GM21717 (cell line): Measurements from ENCODE around the gene UFM1.
"Not testable (repeated sequence)": the region's sequence is repeated elsewhere in the genome, so short reads cannot be mapped to it uniquely, and the experiment has no call there.

Source experiments
- ATAC-seq: cut with Tn5 transposase; IDR thresholded peaks from one replicate; pipeline ENCODE4 v1.9.1; 2021; ENCODE audit warnings: mild to moderate bottlenecking, moderate library complexity; ENCODE audit not compliant: unreplicated experiment

UFM1 gene

DNA sequence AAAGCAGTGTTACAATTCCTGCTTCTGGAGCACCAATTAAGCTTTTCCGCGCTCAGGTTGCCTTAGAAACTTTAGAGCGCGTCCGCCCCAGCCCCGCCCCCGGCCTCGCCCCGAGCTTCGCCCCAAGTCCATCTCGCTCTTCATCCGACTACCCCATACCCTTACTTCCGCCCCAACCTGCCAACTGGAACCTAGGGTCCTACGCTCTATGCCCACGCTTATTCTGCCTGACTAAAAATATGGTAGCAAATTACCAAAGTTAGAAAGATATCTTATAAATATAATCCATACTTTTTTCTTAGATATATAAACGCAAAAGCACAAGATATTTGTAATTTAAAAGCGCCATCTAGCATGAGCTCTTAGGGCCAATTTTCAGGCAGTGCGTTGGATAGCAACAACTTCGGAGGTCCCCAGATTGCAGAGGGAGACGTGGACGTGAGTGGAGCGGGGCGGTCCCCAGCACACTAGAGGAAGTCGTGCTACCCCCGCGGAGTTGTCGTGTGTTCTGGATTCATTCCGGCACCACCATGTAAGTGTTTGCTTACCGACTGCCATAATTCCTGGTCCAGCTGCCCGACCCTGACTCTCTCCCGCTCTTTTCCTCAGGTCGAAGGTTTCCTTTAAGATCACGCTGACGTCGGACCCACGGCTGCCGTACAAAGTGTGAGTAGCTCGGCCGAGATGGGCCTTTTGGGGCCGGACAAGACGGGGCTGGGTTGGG, at the start of gene UFM1:
Gene UFM1 (plus strand): TSS at position 462 of the 724 bp plus-strand sequence. CDS start 69 bp downstream, at position 531.
- peak; percentile 95 for ATAC-seq

GRCh38 chr13:38301236-38301635, 48.4 kb upstream of the UFM1 start:
- no peak for ATAC-seq

DNA sequence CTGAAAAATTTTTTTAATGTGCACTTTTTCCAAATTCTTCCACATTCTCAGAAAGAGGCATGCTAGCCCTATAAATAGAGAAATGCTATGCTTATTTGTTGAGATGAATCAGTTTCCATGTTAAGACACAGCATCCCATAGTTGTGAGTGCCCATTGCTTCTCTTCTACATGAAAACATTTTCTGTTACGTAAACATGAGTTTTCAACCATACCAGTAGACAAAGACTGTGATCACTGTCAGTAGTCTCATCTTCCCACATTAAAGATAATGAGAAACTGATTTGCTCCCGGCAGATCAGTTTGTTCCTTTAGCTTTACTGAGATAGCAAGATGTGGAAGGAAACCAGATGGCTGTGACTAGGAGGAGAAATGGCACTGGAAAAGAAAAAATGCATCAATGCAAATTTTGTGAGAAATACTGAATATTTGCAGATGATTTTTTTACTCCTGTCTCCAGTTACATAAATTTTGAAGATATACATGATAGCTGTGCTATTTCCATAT, 45.8 kb upstream of the UFM1 start:
- ATAC-seq = no peak

GRCh38 chr13:38308736-38309135, 40.9 kb upstream of the UFM1 start:
- no peak for ATAC-seq

- ATAC-seq = no peak
These were observed 40.3 kb upstream of the UFM1 start for GRCh38 chr13:38309397-38309796.

- not testable (repeated sequence) for ATAC-seq
These were observed 38.5 kb upstream of the UFM1 start for GRCh38 chr13:38311175-38311574.

DNA sequence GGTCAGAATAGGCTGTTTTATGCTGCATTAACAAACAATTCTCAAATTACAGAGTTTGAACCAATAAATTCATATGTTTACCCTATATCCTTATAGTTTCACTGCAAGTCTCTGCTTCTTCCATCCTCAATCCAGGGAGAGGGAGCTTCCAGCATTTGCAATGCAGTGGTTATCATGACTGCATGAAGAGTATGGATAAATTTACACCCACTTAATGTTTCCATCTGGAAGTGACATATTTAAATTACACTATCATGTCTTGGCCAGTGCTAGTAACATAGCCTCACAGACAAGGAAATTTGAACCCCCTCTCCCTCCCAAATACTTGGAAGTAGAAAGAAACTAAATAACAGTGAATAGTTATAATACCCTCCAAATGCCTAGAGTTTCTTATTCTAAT, 33.5 kb upstream of the UFM1 start:
- ATAC-seq = no peak

DNA sequence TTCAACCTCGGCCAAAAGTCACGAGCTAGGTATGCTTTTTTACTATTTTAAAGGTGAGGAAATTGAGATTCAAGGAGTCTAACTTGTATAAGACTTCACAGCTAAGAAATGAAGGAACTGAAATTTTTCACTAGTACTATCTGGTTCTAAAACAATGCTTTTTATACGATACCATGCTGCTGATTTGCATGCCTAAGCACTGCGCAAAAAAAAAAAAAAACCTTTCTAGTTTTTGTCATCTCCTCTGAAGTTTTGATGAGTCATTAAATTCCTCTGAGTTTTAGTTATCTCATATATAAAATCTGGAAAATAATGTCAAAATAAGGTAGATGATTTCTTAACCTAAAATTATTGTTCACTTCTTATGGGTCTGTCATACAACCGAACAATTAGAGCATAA, 28.0 kb upstream of the UFM1 start:
- no peak for ATAC-seq

- ATAC-seq = no peak
These were observed 24.2 kb upstream of the UFM1 start for GRCh38 chr13:38325426-38325825.

DNA sequence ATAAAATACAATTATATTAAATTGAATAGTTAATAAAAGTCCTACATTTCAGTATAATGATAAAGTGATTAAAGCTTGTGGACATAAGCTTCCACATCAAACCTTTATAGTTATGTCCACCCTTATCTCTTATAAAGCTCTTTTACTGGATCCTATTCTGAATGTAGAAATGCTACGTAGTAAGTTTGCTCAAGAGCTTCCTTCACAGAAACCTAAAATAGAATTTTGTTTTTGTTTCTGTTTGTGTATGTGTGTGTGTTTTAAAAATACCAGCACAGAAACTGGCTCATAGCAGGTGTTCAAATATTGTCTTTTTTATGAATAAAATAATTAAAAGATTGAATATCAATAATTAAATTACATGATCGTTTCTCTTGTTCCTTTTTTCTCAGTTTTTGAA, 21.0 kb upstream of the UFM1 start:
- ATAC-seq = peak; percentile 58

- no peak for ATAC-seq
These were observed 14.8 kb upstream of the UFM1 start for GRCh38 chr13:38334845-38335244.

DNA sequence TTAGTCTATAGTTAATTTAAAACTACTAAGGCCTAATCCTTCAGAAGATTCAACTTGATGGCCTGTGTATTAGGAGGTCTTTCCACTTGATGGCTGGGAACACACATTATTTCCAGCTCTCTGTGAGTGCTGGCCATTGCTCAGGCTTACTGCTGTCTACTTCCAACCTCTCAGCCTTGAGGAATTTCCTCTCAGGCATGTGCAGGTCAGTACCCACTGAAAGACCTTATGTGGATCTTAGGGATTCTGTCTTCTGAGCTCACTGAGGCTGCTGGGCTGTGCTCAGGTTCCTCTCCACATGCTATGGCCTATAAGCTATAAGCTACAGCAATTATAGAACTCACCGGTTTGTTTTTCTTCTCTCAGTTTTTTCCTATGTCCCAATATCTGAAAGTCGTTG, 11.6 kb upstream of the UFM1 start:
- no peak for ATAC-seq

DNA sequence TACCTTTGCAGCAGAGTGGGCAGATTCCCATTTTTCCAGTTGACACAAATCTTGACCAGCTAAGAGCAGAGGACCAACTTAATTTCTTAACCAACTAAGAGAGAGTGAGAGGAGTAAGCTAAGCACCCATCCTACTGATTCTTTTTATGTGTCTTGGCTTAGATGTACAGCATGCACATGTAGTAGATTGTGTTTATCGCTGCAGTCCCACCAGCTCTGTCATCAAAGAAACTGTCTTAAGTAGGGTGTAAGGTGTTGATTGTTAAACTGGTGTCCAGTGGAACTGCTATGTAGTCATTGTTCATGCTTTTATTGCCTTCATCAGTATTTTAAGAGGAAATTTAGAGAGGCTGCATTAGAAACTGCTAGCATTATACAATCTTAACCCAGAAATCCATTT, 9.0 kb upstream of the UFM1 start:
- ATAC-seq = no peak

DNA sequence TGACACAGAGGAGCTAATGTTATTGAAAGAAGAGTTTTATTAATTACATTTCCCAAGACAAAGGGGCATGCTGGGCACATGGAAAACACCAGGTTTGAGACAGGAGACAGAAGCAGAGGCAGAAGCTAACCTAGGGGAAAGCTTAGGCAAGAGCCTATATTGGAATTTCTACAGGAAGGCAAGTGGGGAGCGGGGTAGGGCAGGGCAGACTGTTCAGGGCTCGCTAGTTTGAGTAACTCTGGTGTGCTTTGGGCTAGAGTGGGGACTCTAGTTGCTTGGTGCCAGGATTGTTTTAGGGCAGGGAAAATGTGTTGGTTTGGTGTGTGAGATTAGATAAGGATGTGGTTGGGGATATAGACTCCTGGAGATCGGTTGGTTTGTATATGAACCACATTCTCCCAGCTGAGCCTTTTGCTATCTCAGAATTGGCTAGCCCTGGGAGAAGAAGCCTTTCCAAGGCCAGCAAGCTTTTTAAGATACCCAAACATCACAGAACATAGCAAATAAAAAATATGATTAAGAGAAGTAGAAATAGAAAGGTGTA, 8.4 kb upstream of the UFM1 start:
- ATAC-seq = no peak

GRCh38 chr13:38346764-38347163, 2.9 kb upstream of the UFM1 start:
- no peak for ATAC-seq

DNA sequence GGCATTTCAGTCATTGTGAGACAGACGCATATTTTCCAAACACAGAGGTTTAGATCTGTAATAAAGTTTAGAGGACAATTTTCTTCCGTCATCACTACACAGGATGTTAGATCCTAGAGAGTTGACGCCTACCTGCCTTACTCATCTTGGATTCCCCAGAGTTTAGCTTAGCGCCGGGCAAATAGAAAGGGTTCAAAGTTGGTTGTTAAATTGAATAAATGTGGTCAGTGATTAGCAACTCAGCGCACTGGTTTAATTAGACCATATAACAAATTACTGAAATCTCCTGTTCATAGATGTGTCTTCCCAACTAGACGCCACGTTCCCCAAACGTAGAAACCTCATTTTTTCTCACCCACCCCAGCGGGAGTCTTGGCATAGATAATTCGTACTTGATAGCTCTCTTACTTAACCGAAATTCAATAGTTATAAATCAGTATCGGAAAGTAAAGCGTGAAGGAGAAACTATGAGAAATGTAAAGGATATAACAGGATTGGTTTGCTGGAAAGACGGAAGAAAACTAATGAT, 726 bp upstream of the UFM1 start:
- peak; percentile 30 for ATAC-seq

DNA sequence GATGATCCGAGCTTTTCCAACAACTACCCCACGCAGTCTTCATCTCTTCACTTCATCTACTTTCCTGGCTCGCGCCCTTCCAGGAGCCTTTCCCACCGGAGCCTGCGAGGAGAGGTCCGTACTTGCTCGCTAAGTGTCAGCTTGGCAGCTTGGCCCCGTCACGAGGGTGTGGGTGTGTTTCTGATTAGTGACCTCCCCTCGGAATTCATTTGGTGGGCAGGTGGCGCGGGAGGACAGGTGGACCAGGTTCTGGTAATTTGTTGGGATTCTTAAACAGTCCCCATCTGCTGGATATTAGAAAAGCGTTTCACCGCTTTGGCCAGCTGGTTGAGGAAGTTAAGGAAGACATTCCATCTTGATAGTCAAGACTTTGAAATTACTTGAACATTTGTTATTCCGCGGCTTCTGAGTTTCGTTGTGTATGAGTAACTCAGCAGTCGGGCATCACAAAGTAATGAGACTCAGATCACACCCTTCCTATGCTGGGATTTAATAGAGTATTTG, 515 bp downstream of the UFM1 start:
- peak; percentile 36 for ATAC-seq

GRCh38 chr13:38355595-38356119, 6.0 kb downstream of the UFM1 start:
- ATAC-seq = no peak

DNA sequence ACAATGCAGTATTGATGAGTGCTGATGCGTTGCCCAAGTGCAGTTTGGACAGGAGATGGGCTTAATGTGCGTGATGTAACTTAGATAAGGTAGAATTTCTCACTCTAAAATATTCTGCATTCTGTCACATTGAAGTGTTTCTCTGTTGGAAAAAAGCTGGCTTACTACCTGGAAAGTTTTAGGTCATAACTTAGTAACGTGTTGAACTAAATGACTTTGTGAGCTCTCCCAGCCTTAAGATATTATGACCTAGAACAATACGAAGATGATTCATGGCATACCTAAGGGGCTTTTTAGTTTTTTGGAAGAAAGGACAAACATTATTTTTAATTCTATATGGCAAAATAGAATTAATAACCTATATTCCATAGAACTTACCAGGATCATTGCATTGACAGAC, 9.0 kb downstream of the UFM1 start:
- no peak for ATAC-seq

GRCh38 chr13:38361542-38362262, 12.1 kb downstream of the UFM1 start:
- no peak for ATAC-seq

DNA sequence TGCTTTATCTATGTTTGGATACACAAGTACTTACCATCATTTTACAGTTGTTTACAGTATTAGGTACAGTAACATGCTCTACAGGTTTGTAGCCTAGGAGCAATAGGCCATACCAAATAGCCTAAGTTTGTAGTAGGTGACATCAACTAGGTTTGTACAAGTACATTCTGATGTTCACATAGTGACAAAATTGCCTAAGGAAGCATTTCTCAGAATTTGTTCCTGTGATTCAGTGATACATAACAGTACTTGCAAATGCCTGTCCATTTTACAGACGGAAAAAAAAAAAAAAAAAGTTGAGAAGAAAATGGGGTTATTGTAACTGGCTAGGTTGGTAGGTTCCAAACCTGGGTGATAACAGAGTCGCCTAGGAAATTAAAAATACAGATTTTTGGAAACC, 13.6 kb downstream of the UFM1 start:
- no peak for ATAC-seq
